Bronchial epithelial cell (primary cell): ENCODE measurements around the gene RANBP6. TPM values are rescaled to one million over a fixed set of nuclear protein-coding genes. Genes with fewer than 3 reads are reported as not detected.

Experiments used
- DNase-seq: peaks from one replicate; pipeline ENCODE4 v3.0.0-alpha.2; 2010; ENCODE audit warnings: low read depth
- FAIRE-seq: peaks from 2 replicates; lab custom pipeline; 2011; peaks lifted over from hg19 to GRCh38; lab: Jason Lieb, UNC
- H3K27me3 ChIP-seq: 2 replicates; pipeline ENCODE4 v1.5.1; 2011; ENCODE audit warnings: low read length; ENCODE audit not compliant: control insufficient read depth, insufficient read depth
- H3K36me3 ChIP-seq: 2 replicates; pipeline ENCODE4 v1.5.1; 2011; ENCODE audit warnings: low read length; ENCODE audit not compliant: control insufficient read depth, insufficient read depth
- H3K4me3 ChIP-seq: 2 replicates; pipeline ENCODE4 v1.5.1; 2011; ENCODE audit warnings: mild to moderate bottlenecking, low read depth, low read length, control low read depth
- CTCF ChIP-seq: IDR thresholded peaks from 2 replicates; pipeline ENCODE4 v1.5.1; 2011; ENCODE audit warnings: mild to moderate bottlenecking, moderate library complexity, low read length, control low read depth, inconsistent platforms; ENCODE audit not compliant: insufficient read depth, severe bottlenecking
- total RNA-seq: library from RNA; depleted of rRNA; stranded (reverse); fragments of >200 nt; gene quantifications from 2 replicates; pipeline ENCODE4 v1.2.1, GENCODE V29; 2014

RANBP6 gene
- total RNA-seq, 1 donor from 2014 or later = 19.5 TPM

GRCh38 chr9:6008169-6008979, 7.0 kb downstream of the RANBP6 start:
- no peaks in the 10 kb centered on the region for H3K27me3 ChIP-seq
- DNase-seq (peak; percentile 97), FAIRE-seq (no peak)
- no peak for TF ChIP-seq CTCF
- H3K4me3 ChIP-seq = peak overlapping the region; percentile 81
- H3K36me3 ChIP-seq = no peaks in the 10 kb centered on the region

GRCh38 chr9:6007770-6008168, 7.7 kb downstream of the RANBP6 start:
- FAIRE-seq = no peak
- DNase-seq = peak; percentile 19
- no peaks in the 10 kb centered on the region for H3K27me3 ChIP-seq
- no peak for TF ChIP-seq CTCF
- no peaks in the 10 kb centered on the region for H3K36me3 ChIP-seq
- H3K4me3 ChIP-seq = peak overlapping the region; percentile 81

- H3K27me3 ChIP-seq = no peaks in the 10 kb centered on the region
- peak overlapping the region; percentile 81 for H3K4me3 ChIP-seq
- no peak for FAIRE-seq
- DNase-seq = peak; percentile 82
- H3K36me3 ChIP-seq = no peaks in the 10 kb centered on the region
- no peak for TF ChIP-seq CTCF
Measured at GRCh38 chr9:6007058-6007769, 8.2 kb downstream of the RANBP6 start.

GRCh38 chr9:6006749-6007057, 8.7 kb downstream of the RANBP6 start:
- TF ChIP-seq CTCF = no peak
- H3K27me3 ChIP-seq = no peaks in the 10 kb centered on the region
- no peak for FAIRE-seq
- H3K4me3 ChIP-seq = peak overlapping the region; percentile 81
- DNase-seq = no peak
- no peaks in the 10 kb centered on the region for H3K36me3 ChIP-seq

GRCh38 chr9:6000955-6001354, 14.5 kb downstream of the RANBP6 start:
- Histone ChIP-seq H3K4me3 (no peak overlapping the region), H3K36me3 (no peaks in the 10 kb centered on the region), H3K27me3 (no peaks in the 10 kb centered on the region)
- TF ChIP-seq CTCF = no peak
- no peak for FAIRE-seq
- DNase-seq = no peak
